SK-N-SH treated with all-trans-retinoic acid at 6 μM for 48 hours (cell line): ENCODE results near the gene POU3F2.

Experiments
- ARNTL ChIP-seq: fragments of 450-650 bp; formaldehyde crosslinking; IDR thresholded peaks from 2 replicates; pipeline ENCODE4 v1.5.0; 2020; ENCODE audit warnings: low read depth, mild to moderate bottlenecking, moderate library complexity, borderline replicate concordance
- CSDC2 ChIP-seq: fragments of 250-450 bp; sonication (Bioruptor Pico); IDR thresholded peaks from 2 replicates; pipeline ENCODE4 v1.5.0; 2020; ENCODE audit warnings: mild to moderate bottlenecking, moderate library complexity
- GLIS3 ChIP-seq: fragments of 250-450 bp; sonication (Bioruptor Pico); IDR thresholded peaks from 2 replicates; pipeline ENCODE4 v1.5.0; 2020; ENCODE audit warnings: mild to moderate bottlenecking, moderate library complexity
- PATZ1 ChIP-seq: fragments of 250-450 bp; sonication (Bioruptor Pico); IDR thresholded peaks from 2 replicates; pipeline ENCODE4 v1.8.0; 2020; ENCODE audit warnings: mild to moderate bottlenecking, moderate library complexity, borderline replicate concordance
- PPARA ChIP-seq: fragments of 250-450 bp; sonication (Bioruptor Pico); IDR thresholded peaks from 2 replicates; pipeline ENCODE4 v1.5.0; 2020; ENCODE audit warnings: mild to moderate bottlenecking, borderline replicate concordance
- RARB ChIP-seq: fragments of 250-450 bp; sonication (Bioruptor Pico); IDR thresholded peaks from 2 replicates; pipeline ENCODE4 v1.8.0; 2021; ENCODE audit warnings: mild to moderate bottlenecking, moderate library complexity
- SNAI2 ChIP-seq: fragments of 250-450 bp; sonication (Bioruptor Pico); IDR thresholded peaks from 2 replicates; pipeline ENCODE4 v1.5.0; 2020; ENCODE audit warnings: mild to moderate bottlenecking, moderate library complexity
- TSHZ2 ChIP-seq: fragments of 250-450 bp; sonication (Bioruptor Pico); IDR thresholded peaks from 2 replicates; pipeline ENCODE4 v1.5.0; 2020; ENCODE audit warnings: mild to moderate bottlenecking, moderate library complexity
- ZFP3 ChIP-seq: fragments of 250-450 bp; sonication (Bioruptor Pico); IDR thresholded peaks from 2 replicates; pipeline ENCODE4 v1.5.0; 2020; ENCODE audit warnings: mild to moderate bottlenecking, moderate library complexity
- ZNF565 ChIP-seq: fragments of 450-650 bp; formaldehyde crosslinking; conservative IDR thresholded peaks from 2 replicates; pipeline ENCODE4 v1.5.0; 2020; ENCODE audit warnings: low read depth, mild to moderate bottlenecking, moderate library complexity
- ZNF70 ChIP-seq: fragments of 450-650 bp; formaldehyde crosslinking; IDR thresholded peaks from 2 replicates; pipeline ENCODE4 v1.5.0; 2020; ENCODE audit warnings: mild to moderate bottlenecking, moderate library complexity

GRCh38 chr6:98797217-98797994 is 37.0 kb upstream of the POU3F2 start:
- TF ChIP-seq PATZ1 (CRISPR knock-in tag) (no peak), ZFP3 (CRISPR knock-in tag) (no peak), SNAI2 (CRISPR knock-in tag) (no peak), CSDC2 (no peak), RARB (no peak), PPARA (no peak), GLIS3 (no peak), ARNTL (CRISPR knock-in tag) (no peak), TSHZ2 (no peak), ZNF70 (CRISPR knock-in tag) (no peak), ZNF565 (CRISPR knock-in tag) (no peak)
